Measurements from ENCODE around the gene GOLGA6C. TPM values are rescaled to one million over a fixed set of nuclear protein-coding genes. Genes with fewer than 3 reads are reported as not detected.
"Not testable (repeated sequence)": the region's sequence is repeated elsewhere in the genome, so short reads cannot be mapped to it uniquely, and the experiment has no call there.

GOLGA6C gene
- total RNA-seq, 1 experiment from 2014 or later = 0.34 TPM

DNA sequence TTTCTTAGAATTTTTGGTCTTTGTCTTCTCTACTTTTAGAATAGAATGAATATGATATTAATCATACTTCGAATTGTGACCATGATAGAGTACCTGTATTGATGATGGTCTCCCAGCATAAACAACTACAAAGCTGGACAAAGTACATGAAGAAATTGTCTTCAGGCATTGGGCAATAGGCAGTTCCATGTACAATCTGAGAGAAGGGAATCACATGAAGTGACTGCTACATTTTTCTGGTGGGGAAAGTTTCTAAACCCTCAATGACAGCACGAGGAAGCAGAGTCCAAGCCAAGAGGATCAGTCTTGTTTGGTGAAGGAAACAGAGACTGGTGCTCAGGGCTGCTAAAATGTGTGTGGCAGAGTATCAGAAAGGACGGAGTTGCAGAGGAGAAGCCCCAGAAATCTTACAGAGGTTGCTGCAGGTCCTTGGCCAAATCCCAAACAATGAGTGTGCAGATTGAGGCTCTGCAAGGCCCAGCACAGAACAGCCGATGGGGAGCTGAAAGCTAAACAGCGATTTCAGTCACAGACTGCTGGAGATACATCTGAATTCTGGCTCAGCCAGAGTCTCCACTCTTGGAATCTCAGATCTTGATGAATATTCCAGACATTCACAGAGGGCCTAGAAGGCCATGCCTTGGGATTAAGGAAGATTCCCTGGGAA lies 61.2 kb downstream of the GOLGA6C start:
- not testable (repeated sequence) for DNase-seq (ENCODE audit: low read depth)

Other genes with a start within 250 kb of the GOLGA6C start
- 30.6 and 32.1 TPM in 2 replicates for gene PPCDC, start 234.7 kb upstream of the GOLGA6C start, total RNA-seq (2014; rRNA removed; shearing (Covaris generic))
- 3.1 and 5.7 TPM in 2 replicates for gene C15orf39, start 56.5 kb upstream of the GOLGA6C start, total RNA-seq (2014; rRNA removed; shearing (Covaris generic))
- gene GOLGA6D, start 24.5 kb downstream of the GOLGA6C start, total RNA-seq (2014; rRNA removed; shearing (Covaris generic)) = not detected in 2 replicates
- gene COMMD4, start 77.7 kb downstream of the GOLGA6C start, total RNA-seq (2014; rRNA removed; shearing (Covaris generic)) = 99.4 and 108 TPM in 2 replicates
- gene NEIL1, start 88.7 kb downstream of the GOLGA6C start, total RNA-seq (2014; rRNA removed; shearing (Covaris generic)) = not detected in 2 replicates
- 77.1 and 77.9 TPM in 2 replicates for gene MAN2C1, start 110.3 kb downstream of the GOLGA6C start, total RNA-seq (2014; rRNA removed; shearing (Covaris generic))
- gene SIN3A, start 193.4 kb downstream of the GOLGA6C start, total RNA-seq (2014; rRNA removed; shearing (Covaris generic)) = 16.8 and 20.6 TPM in 2 replicates

Measured in Daoy (cell line).